ENCODE data around the gene CCDC192.

DNA sequence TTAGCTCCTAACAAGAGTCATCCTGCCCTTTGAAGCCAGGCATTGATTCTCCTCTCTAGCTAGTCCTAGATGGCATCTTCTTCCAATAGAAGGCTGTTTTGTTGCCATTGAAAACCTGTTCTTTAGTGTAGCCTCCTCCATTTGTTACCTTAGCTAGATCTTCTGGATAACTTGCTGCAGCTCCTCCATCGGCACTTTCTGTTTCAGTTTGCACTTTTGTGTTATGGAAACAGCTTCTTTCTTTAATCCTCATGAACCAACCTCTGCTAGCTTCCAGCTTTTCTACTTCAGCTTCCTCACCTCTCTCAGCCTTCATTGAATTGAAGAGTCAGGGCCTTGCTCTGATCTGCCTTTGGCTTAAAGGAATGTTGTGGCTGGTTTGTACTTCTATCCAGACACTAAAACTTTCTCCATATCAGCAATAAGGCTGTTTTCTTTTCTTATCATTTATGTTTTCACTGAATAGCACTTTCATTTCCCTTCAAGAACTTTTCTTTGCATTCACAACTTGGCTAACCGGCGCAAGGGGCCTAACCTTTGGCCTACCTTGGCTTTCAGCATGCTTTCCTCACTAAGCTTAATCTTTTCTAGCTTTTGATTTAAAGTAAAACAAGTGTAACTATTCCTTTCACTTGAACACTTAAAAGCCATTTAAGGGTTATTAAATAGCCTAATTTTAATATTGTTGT is 213.8 kb downstream of the CCDC192 start:
- TF ChIP-seq CTCF (IDR thresholded peaks at IDR 0.05) (no peak), POLR2A (IDR thresholded peaks at IDR 0.05; ENCODE audit: low read depth) (no peak), EP300 (IDR thresholded peaks at IDR 0.05) (no peak), POLR2AphosphoS5 (IDR thresholded peaks at IDR 0.05) (no peak)

All from esophagus muscularis mucosa (tissue), 4 donors.